Progenitor cell of endocrine pancreas (in vitro differentiated cells): ENCODE measurements around the gene GNLY. TPM values are rescaled to one million over a fixed set of nuclear protein-coding genes. Genes with fewer than 3 reads are reported as not detected.

ENCODE experiments used
- DNase-seq: peaks from one replicate; pipeline ENCODE4 v3.0.0; 2021; ENCODE audit warnings: low spot score; ENCODE audit not compliant: unreplicated experiment
- H3K27ac Mint-ChIP-seq: 2 replicates; pipeline ENCODE4 v1.8.0; 2021; ENCODE audit warnings: mild to moderate bottlenecking, moderate library complexity, mixed read lengths
- H3K27me3 Mint-ChIP-seq: 2 replicates; pipeline ENCODE4 v1.8.0; 2021; ENCODE audit warnings: mixed read lengths
- H3K36me3 Mint-ChIP-seq: 2 replicates; pipeline ENCODE4 v1.8.0; 2022; ENCODE audit warnings: mixed read lengths; ENCODE audit not compliant: insufficient read depth
- H3K4me1 Mint-ChIP-seq: 2 replicates; pipeline ENCODE4 v1.8.0; 2021; ENCODE audit warnings: low read depth, mixed read lengths
- H3K4me3 Mint-ChIP-seq: 2 replicates; pipeline ENCODE4 v1.8.0; 2021; ENCODE audit warnings: low read depth, mild to moderate bottlenecking, moderate library complexity, mixed read lengths
- H3K9me3 Mint-ChIP-seq: 2 replicates; pipeline ENCODE4 v1.8.0; 2021; ENCODE audit warnings: low read depth, mixed read lengths
- CTCF ChIP-seq: fragments of 200-600 bp; sonication (generic); IDR thresholded peaks from one replicate; pipeline ENCODE4 v1.5.0; 2021; ENCODE audit warnings: antibody characterized with exemption, mild to moderate bottlenecking; ENCODE audit not compliant: unreplicated experiment
- total RNA-seq: library from RNA; stranded (reverse); gene quantifications from 2 replicates; pipeline ENCODE4 v1.2.1, GENCODE V29; 2021

GNLY gene
- total RNA-seq, 1 donor from 2014 or later, result not detected

- Mint-ChIP-seq H3K36me3 (no peaks in the 10 kb centered on the region), H3K4me3 (no peak overlapping the region), H3K27ac (no peak overlapping the region), H3K27me3 (peaks cover 78% of the 10 kb centered on the region), H3K9me3 (no peaks in the 10 kb centered on the region), H3K4me1 (peaks cover 2% of the 10 kb centered on the region)
- TF ChIP-seq CTCF, result no peak
- DNase-seq, result no peak
Measured at GRCh38 chr2:85748039-85748734, 54.0 kb downstream of the GNLY start.

Other genes starting within 250 kb of the GNLY start
- gene MAT2A, start 155.2 kb upstream of the GNLY start, total RNA-seq, result 281 and 304 TPM in 2 replicates
- gene GGCX, start 132.9 kb upstream of the GNLY start, total RNA-seq, result 69.2 TPM in 2 replicates
- gene VAMP8, start 116.8 kb upstream of the GNLY start, total RNA-seq, result 71.3 and 76.0 TPM in 2 replicates
- 4.2 TPM in 2 replicates for gene VAMP5, start 109.9 kb upstream of the GNLY start, total RNA-seq
- 82.3 and 85.7 TPM in 2 replicates for gene RNF181, start 98.6 kb upstream of the GNLY start, total RNA-seq
- gene TMEM150A, start 91.7 kb upstream of the GNLY start, total RNA-seq, result 24.9 and 26.0 TPM in 2 replicates
- gene C2orf68, start 82.3 kb upstream of the GNLY start, total RNA-seq, result 67.1 and 71.0 TPM in 2 replicates
- gene USP39, start 78.2 kb upstream of the GNLY start, total RNA-seq, result 58.1 and 59.7 TPM in 2 replicates
- not detected in 2 replicates for gene SFTPB, start 26.2 kb upstream of the GNLY start, total RNA-seq
- gene ATOH8, start 59.6 kb downstream of the GNLY start, total RNA-seq, result 1.3 and 1.7 TPM in 2 replicates
- 27.3 and 32.5 TPM in 2 replicates for gene ST3GAL5, start 194.6 kb downstream of the GNLY start, total RNA-seq